SW 1271 (cell line): ENCODE data around the gene COQ2.
"Not testable (repeated sequence)": the region's sequence is repeated elsewhere in the genome, so short reads cannot be mapped to it uniquely, and the experiment has no call there.

Experiments
- DNase-seq, 2 experiments: peaks; one replicate each; lab custom pipeline; 2025; lab: John Stamatoyannopoulos, UW

The COQ2 gene

GRCh38 chr4:83284193-83285054 is at the start of gene COQ2:
TSS of gene COQ2 (minus strand) at chr4:83284798. CDS start at chr4:83284764, 34 bp downstream.
- DNase-seq = peak; percentile 22 to 81

- no peak for DNase-seq
Observed at GRCh38 chr4:83331956-83332355, 47.4 kb upstream of the COQ2 start.

GRCh38 chr4:83329521-83330110 is 45.0 kb upstream of the COQ2 start:
- DNase-seq = no peak

GRCh38 chr4:83328521-83329187 is 44.1 kb upstream of the COQ2 start:
- DNase-seq = no peak

GRCh38 chr4:83326546-83326945 is 41.9 kb upstream of the COQ2 start:
- DNase-seq = no peak

GRCh38 chr4:83325306-83325705 is 40.7 kb upstream of the COQ2 start:
- not testable (repeated sequence) for DNase-seq

- no peak for DNase-seq
Observed at GRCh38 chr4:83323136-83323535, 38.5 kb upstream of the COQ2 start.

GRCh38 chr4:83320548-83320947 is 36.0 kb upstream of the COQ2 start:
- DNase-seq = no peak

- DNase-seq = no peak
Observed at GRCh38 chr4:83318666-83319065, 34.1 kb upstream of the COQ2 start.

GRCh38 chr4:83317671-83318070 is 33.1 kb upstream of the COQ2 start:
- DNase-seq = no peak

GRCh38 chr4:83316459-83317165 is 32.0 kb upstream of the COQ2 start:
- no peak for DNase-seq

- DNase-seq = no peak
Observed at GRCh38 chr4:83315341-83315870, 30.8 kb upstream of the COQ2 start.

- DNase-seq = no peak
Observed at GRCh38 chr4:83308672-83309071, 24.1 kb upstream of the COQ2 start.

GRCh38 chr4:83307920-83308319 is 23.3 kb upstream of the COQ2 start:
- DNase-seq = no peak

- no peak for DNase-seq
Observed at GRCh38 chr4:83305187-83305586, 20.6 kb upstream of the COQ2 start.

GRCh38 chr4:83297548-83298260 is 13.1 kb upstream of the COQ2 start:
- no peak for DNase-seq

- no peak for DNase-seq
Observed at GRCh38 chr4:83293305-83294046, 8.9 kb upstream of the COQ2 start.

GRCh38 chr4:83290059-83290774 is 5.6 kb upstream of the COQ2 start:
- DNase-seq = not testable (repeated sequence)

GRCh38 chr4:83288381-83288780 is 3.8 kb upstream of the COQ2 start:
- not testable (repeated sequence) for DNase-seq

GRCh38 chr4:83285055-83285407 is 433 bp upstream of the COQ2 start:
- peak in 1 of 2 experiments; percentile 34 for DNase-seq
